Neural crest cell (in vitro differentiated cells): ENCODE measurements around the gene BTBD9. TPM values are rescaled to one million over a fixed set of nuclear protein-coding genes. Genes with fewer than 3 reads are reported as not detected.

ENCODE experiments used
- DNase-seq: peaks from one replicate; pipeline ENCODE4 v3.0.0; 2021; ENCODE audit warnings: low read depth, mixed read lengths, low spot score
- H3K27ac Mint-ChIP-seq: one replicate; pipeline ENCODE4 v1.8.0; 2021; ENCODE audit warnings: mild to moderate bottlenecking, mixed read lengths; ENCODE audit not compliant: unreplicated experiment
- H3K27me3 Mint-ChIP-seq: 2 replicates; pipeline ENCODE4 v1.8.0; 2021; ENCODE audit warnings: low read depth, mild to moderate bottlenecking, mixed read lengths
- H3K36me3 Mint-ChIP-seq: 2 replicates; pipeline ENCODE4 v1.8.0; 2021; ENCODE audit warnings: low read depth, mild to moderate bottlenecking, mixed read lengths
- H3K4me1 Mint-ChIP-seq: 2 replicates; pipeline ENCODE4 v1.8.0; 2021; ENCODE audit warnings: mixed read lengths
- H3K4me3 Mint-ChIP-seq: one replicate; pipeline ENCODE4 v1.8.0; 2021; ENCODE audit warnings: mild to moderate bottlenecking, mixed read lengths
- H3K9me3 Mint-ChIP-seq: 2 replicates; pipeline ENCODE4 v1.8.0; 2021; ENCODE audit warnings: mixed read lengths
- CTCF ChIP-seq: fragments of 200-600 bp; sonication (generic); conservative IDR thresholded peaks from 2 replicates; pipeline ENCODE4 v1.5.0; 2021; ENCODE audit warnings: antibody characterized with exemption, mild to moderate bottlenecking
- total RNA-seq: library from RNA; stranded (reverse); gene quantifications from 2 replicates; pipeline ENCODE4 v1.2.1, GENCODE V29; 2021

Gene BTBD9
- total RNA-seq, 1 donor from 2014 or later: 18.0 TPM

GRCh38 chr6:38676974-38677544 is 37.3 kb upstream of the BTBD9 start:
- Mint-ChIP-seq H3K27ac (no peak overlapping the region), H3K4me1 (no peaks in the 10 kb centered on the region), H3K9me3 (no peaks in the 10 kb centered on the region), H3K4me3 (no peak overlapping the region), H3K36me3 (peaks cover 26% of the 10 kb centered on the region), H3K27me3 (no peaks in the 10 kb centered on the region)
- DNase-seq: no peak
- no peak for TF ChIP-seq CTCF

GRCh38 chr6:38676236-38676973 is 36.7 kb upstream of the BTBD9 start:
- Mint-ChIP-seq H3K27ac (no peak overlapping the region), H3K36me3 (peaks cover 23% of the 10 kb centered on the region), H3K9me3 (no peaks in the 10 kb centered on the region), H3K27me3 (no peaks in the 10 kb centered on the region), H3K4me1 (no peaks in the 10 kb centered on the region), H3K4me3 (no peak overlapping the region)
- no peak for DNase-seq
- TF ChIP-seq CTCF: no peak

GRCh38 chr6:38673397-38674165 is 33.9 kb upstream of the BTBD9 start:
- H3K4me3 Mint-ChIP-seq: no peak overlapping the region
- H3K27ac Mint-ChIP-seq: no peak overlapping the region
- no peak for TF ChIP-seq CTCF
- peaks cover 20% of the 10 kb centered on the region for H3K36me3 Mint-ChIP-seq
- H3K9me3 Mint-ChIP-seq: no peaks in the 10 kb centered on the region
- DNase-seq: no peak
- H3K27me3 Mint-ChIP-seq: no peaks in the 10 kb centered on the region
- H3K4me1 Mint-ChIP-seq: no peaks in the 10 kb centered on the region

- peak; percentile 11 for DNase-seq
- Mint-ChIP-seq H3K4me1 (no peaks in the 10 kb centered on the region), H3K27ac (no peak overlapping the region), H3K27me3 (no peaks in the 10 kb centered on the region), H3K9me3 (no peaks in the 10 kb centered on the region), H3K36me3 (peaks cover 15% of the 10 kb centered on the region), H3K4me3 (no peak overlapping the region)
- TF ChIP-seq CTCF: peak; percentile 79
Observed at GRCh38 chr6:38671885-38672467, 32.2 kb upstream of the BTBD9 start.

GRCh38 chr6:38658418-38659167 is 18.9 kb upstream of the BTBD9 start:
- no peaks in the 10 kb centered on the region for H3K9me3 Mint-ChIP-seq
- no peak overlapping the region for H3K27ac Mint-ChIP-seq
- H3K4me1 Mint-ChIP-seq: no peaks in the 10 kb centered on the region
- TF ChIP-seq CTCF: no peak
- DNase-seq: no peak
- no peak overlapping the region for H3K4me3 Mint-ChIP-seq
- H3K27me3 Mint-ChIP-seq: no peaks in the 10 kb centered on the region
- no peaks in the 10 kb centered on the region for H3K36me3 Mint-ChIP-seq
